GM19238 (cell line): ENCODE results near the gene SAMD14.

Source experiments
- DNase-seq: peaks from one replicate; pipeline ENCODE4 v3.0.0; 2011; ENCODE audit warnings: low spot score; ENCODE audit not compliant: insufficient read length

The SAMD14 gene

GRCh38 chr17:50148226-50149090 lies 18.5 kb upstream of the SAMD14 start:
- peak; percentile 83 for DNase-seq

GRCh38 chr17:50147841-50148225 lies 17.9 kb upstream of the SAMD14 start:
- DNase-seq, result no peak

GRCh38 chr17:50146927-50147665 lies 17.1 kb upstream of the SAMD14 start:
- DNase-seq, result no peak

GRCh38 chr17:50146230-50146926 lies 16.4 kb upstream of the SAMD14 start:
- DNase-seq, result no peak

- DNase-seq, result no peak
Measured at GRCh38 chr17:50145532-50146229, 15.7 kb upstream of the SAMD14 start.

- no peak for DNase-seq
Measured at GRCh38 chr17:50144845-50145531, 15.0 kb upstream of the SAMD14 start.

- DNase-seq, result no peak
Measured at GRCh38 chr17:50144355-50144754, 14.4 kb upstream of the SAMD14 start.

GRCh38 chr17:50143461-50144176 lies 13.7 kb upstream of the SAMD14 start:
- DNase-seq, result no peak

- no peak for DNase-seq
Measured at GRCh38 chr17:50141745-50142110, 11.8 kb upstream of the SAMD14 start.

GRCh38 chr17:50141026-50141744 lies 11.2 kb upstream of the SAMD14 start:
- DNase-seq, result no peak

- DNase-seq, result peak; percentile 88
Measured at GRCh38 chr17:50139950-50140885, 10.3 kb upstream of the SAMD14 start.

GRCh38 chr17:50139185-50139783 lies 9.3 kb upstream of the SAMD14 start:
- DNase-seq, result no peak

GRCh38 chr17:50137042-50137441 lies 7.1 kb upstream of the SAMD14 start:
- DNase-seq, result no peak

GRCh38 chr17:50136096-50136687 lies 6.2 kb upstream of the SAMD14 start:
- DNase-seq, result no peak

GRCh38 chr17:50135316-50136095 lies 5.5 kb upstream of the SAMD14 start:
- DNase-seq, result no peak

GRCh38 chr17:50134206-50135110 lies 4.5 kb upstream of the SAMD14 start:
- DNase-seq, result no peak
